Measurements from ENCODE around the gene BTBD2.
"Not testable (repeated sequence)": the region's sequence is repeated elsewhere in the genome, so short reads cannot be mapped to it uniquely, and the experiment has no call there.

The BTBD2 gene

GRCh38 chr19:2035590-2035991 lies 20.1 kb upstream of the BTBD2 start:
- TF ChIP-seq POLR2AphosphoS5 (IDR thresholded peaks at IDR 0.05; ENCODE audit: low read depth, low read length), result no peak
- TF ChIP-seq POLR2A (IDR thresholded peaks at IDR 0.05; ENCODE audit: low read depth, low read length), result no peak
- TF ChIP-seq TAF1 (IDR thresholded peaks at IDR 0.05; ENCODE audit: borderline replicate concordance, low read depth, low read length), result no peak
- DNase-seq (ENCODE audit: insufficient read length) (no peak), FAIRE-seq (no peak)

GRCh38 chr19:2034729-2035589 lies 19.4 kb upstream of the BTBD2 start:
- DNase-seq (ENCODE audit: insufficient read length) (peak; percentile 73), FAIRE-seq (peak; percentile 81)
- TF ChIP-seq POLR2A (IDR thresholded peaks at IDR 0.05; ENCODE audit: low read depth, low read length), result no peak
- TF ChIP-seq POLR2AphosphoS5 (IDR thresholded peaks at IDR 0.05; ENCODE audit: low read depth, low read length), result no peak
- no peak for TF ChIP-seq TAF1 (IDR thresholded peaks at IDR 0.05; ENCODE audit: borderline replicate concordance, low read depth, low read length)

- not testable (repeated sequence) for DNase-seq (ENCODE audit: insufficient read length); FAIRE-seq
Observed at GRCh38 chr19:2034253-2034652, 18.7 kb upstream of the BTBD2 start.

- TF ChIP-seq TAF1 (IDR thresholded peaks at IDR 0.05; ENCODE audit: borderline replicate concordance, low read depth, low read length) (no peak), POLR2AphosphoS5 (IDR thresholded peaks at IDR 0.05; ENCODE audit: low read depth, low read length) (no peak), POLR2A (IDR thresholded peaks at IDR 0.05; ENCODE audit: low read depth, low read length) (no peak)
- DNase-seq (ENCODE audit: insufficient read length) (no peak), FAIRE-seq (no peak)
Observed at GRCh38 chr19:2033825-2034159, 18.3 kb upstream of the BTBD2 start.

GRCh38 chr19:2033115-2033824 lies 17.8 kb upstream of the BTBD2 start:
- TF ChIP-seq POLR2AphosphoS5 (IDR thresholded peaks at IDR 0.05; ENCODE audit: low read depth, low read length), result no peak
- TF ChIP-seq POLR2A (IDR thresholded peaks at IDR 0.05; ENCODE audit: low read depth, low read length), result no peak
- TF ChIP-seq TAF1 (IDR thresholded peaks at IDR 0.05; ENCODE audit: borderline replicate concordance, low read depth, low read length), result no peak
- FAIRE-seq (no peak), DNase-seq (ENCODE audit: insufficient read length) (no peak)

- TF ChIP-seq TAF1 (IDR thresholded peaks at IDR 0.05; ENCODE audit: borderline replicate concordance, low read depth, low read length) (no peak), POLR2AphosphoS5 (IDR thresholded peaks at IDR 0.05; ENCODE audit: low read depth, low read length) (no peak), POLR2A (IDR thresholded peaks at IDR 0.05; ENCODE audit: low read depth, low read length) (no peak)
- no peak for DNase-seq (ENCODE audit: insufficient read length)
- FAIRE-seq, result no peak
Observed at GRCh38 chr19:2032296-2032941, 16.9 kb upstream of the BTBD2 start.

- TF ChIP-seq POLR2A (IDR thresholded peaks at IDR 0.05; ENCODE audit: low read depth, low read length) (no peak), POLR2AphosphoS5 (IDR thresholded peaks at IDR 0.05; ENCODE audit: low read depth, low read length) (no peak)
- DNase-seq (ENCODE audit: insufficient read length), result no peak
- no peak for FAIRE-seq
Observed at GRCh38 chr19:2027361-2027760, 11.8 kb upstream of the BTBD2 start.

- DNase-seq (ENCODE audit: insufficient read length), result no peak
- no peak for TF ChIP-seq POLR2A (IDR thresholded peaks at IDR 0.05; ENCODE audit: low read depth, low read length)
- no peak for TF ChIP-seq TAF1 (IDR thresholded peaks at IDR 0.05; ENCODE audit: borderline replicate concordance, low read depth, low read length)
- no peak for TF ChIP-seq POLR2AphosphoS5 (IDR thresholded peaks at IDR 0.05; ENCODE audit: low read depth, low read length)
- no peak for FAIRE-seq
Observed at GRCh38 chr19:2026770-2027169, 11.3 kb upstream of the BTBD2 start.

GRCh38 chr19:2022289-2022688 lies 6.8 kb upstream of the BTBD2 start:
- TF ChIP-seq TAF1 (IDR thresholded peaks at IDR 0.05; ENCODE audit: borderline replicate concordance, low read depth, low read length) (no peak), POLR2A (IDR thresholded peaks at IDR 0.05; ENCODE audit: low read depth, low read length) (no peak), POLR2AphosphoS5 (IDR thresholded peaks at IDR 0.05; ENCODE audit: low read depth, low read length) (no peak)
- FAIRE-seq (no peak), DNase-seq (ENCODE audit: insufficient read length) (no peak)

GRCh38 chr19:2021453-2022140 lies 6.1 kb upstream of the BTBD2 start:
- DNase-seq (ENCODE audit: insufficient read length) (no peak), FAIRE-seq (no peak)
- TF ChIP-seq TAF1 (IDR thresholded peaks at IDR 0.05; ENCODE audit: borderline replicate concordance, low read depth, low read length), result no peak
- TF ChIP-seq POLR2AphosphoS5 (IDR thresholded peaks at IDR 0.05; ENCODE audit: low read depth, low read length), result no peak
- no peak for TF ChIP-seq POLR2A (IDR thresholded peaks at IDR 0.05; ENCODE audit: low read depth, low read length)

GRCh38 chr19:2018752-2019151 lies 3.2 kb upstream of the BTBD2 start:
- DNase-seq (ENCODE audit: insufficient read length) (no peak), FAIRE-seq (no peak)

More at GRCh38 chr19:2018752-2019151, 3.2 kb upstream of the BTBD2 start:
- TF ChIP-seq POLR2A (IDR thresholded peaks at IDR 0.05; ENCODE audit: low read depth, low read length) (no peak), POLR2AphosphoS5 (IDR thresholded peaks at IDR 0.05; ENCODE audit: low read depth, low read length) (no peak), TAF1 (IDR thresholded peaks at IDR 0.05; ENCODE audit: borderline replicate concordance, low read depth, low read length) (no peak)
